Measurements from ENCODE around the gene WFS1.

WFS1 gene

DNA sequence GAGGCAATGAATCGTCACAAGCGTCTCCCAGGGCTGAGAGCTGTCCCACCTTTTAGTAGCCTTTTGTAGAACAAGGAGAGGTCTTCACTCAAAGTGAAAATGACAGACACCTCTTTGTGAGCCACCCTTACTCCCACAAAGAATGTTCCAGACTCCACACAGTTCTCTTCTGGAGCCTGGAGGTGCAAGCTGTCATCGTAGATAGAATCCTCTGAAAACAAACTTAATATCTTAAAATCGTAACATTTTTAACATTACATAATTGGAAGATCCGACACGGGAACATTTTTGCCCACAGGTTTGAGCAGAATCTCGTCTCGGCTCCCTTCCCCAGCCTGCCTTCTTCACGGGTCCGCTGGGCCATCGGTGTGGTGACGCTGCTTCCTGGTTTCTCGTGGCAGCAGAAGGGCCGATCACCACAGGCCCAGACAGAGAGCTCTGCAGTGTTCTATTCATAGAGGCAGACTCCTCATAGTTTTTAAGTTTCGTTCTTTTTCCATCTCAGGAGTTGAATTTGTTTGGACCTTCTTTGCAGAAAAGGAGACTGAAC lies 27.7 kb downstream of the WFS1 start:
- Histone ChIP-seq H3K27ac (ENCODE audit: low read depth, low read length) (no peak overlapping the region), H3K79me2 (ENCODE audit: insufficient read depth, low read length) (no peaks in the 10 kb centered on the region), H3K9me2 (replicated peaks; ENCODE audit: insufficient read depth, low read length) (no peaks in the 10 kb centered on the region), H2AFZ (ENCODE audit: low read depth, low read length, severe bottlenecking) (no peak overlapping the region), H3K9me3 (ENCODE audit: insufficient read depth, low read length) (no peaks in the 10 kb centered on the region), H3K27me3 (ENCODE audit: low read length) (no peaks in the 10 kb centered on the region), H3K4me2 (ENCODE audit: low read depth, low read length, poor library complexity, severe bottlenecking) (no peak overlapping the region), H3K4me3 (ENCODE audit: insufficient read depth, low read length, poor library complexity, severe bottlenecking) (no peak overlapping the region), H4K20me1 (ENCODE audit: low read depth, low read length) (no peaks in the 10 kb centered on the region), H3F3A (ENCODE audit: insufficient read depth) (no peaks in the 10 kb centered on the region), H3K9ac (ENCODE audit: low read length) (no peak overlapping the region), H3K36me3 (ENCODE audit: low read length) (no peaks in the 10 kb centered on the region)
- no peak for TF ChIP-seq EZH2phosphoT487 (conservative IDR thresholded peaks at IDR 0.05; ENCODE audit: low read length)
- TF ChIP-seq, protein P1, sequence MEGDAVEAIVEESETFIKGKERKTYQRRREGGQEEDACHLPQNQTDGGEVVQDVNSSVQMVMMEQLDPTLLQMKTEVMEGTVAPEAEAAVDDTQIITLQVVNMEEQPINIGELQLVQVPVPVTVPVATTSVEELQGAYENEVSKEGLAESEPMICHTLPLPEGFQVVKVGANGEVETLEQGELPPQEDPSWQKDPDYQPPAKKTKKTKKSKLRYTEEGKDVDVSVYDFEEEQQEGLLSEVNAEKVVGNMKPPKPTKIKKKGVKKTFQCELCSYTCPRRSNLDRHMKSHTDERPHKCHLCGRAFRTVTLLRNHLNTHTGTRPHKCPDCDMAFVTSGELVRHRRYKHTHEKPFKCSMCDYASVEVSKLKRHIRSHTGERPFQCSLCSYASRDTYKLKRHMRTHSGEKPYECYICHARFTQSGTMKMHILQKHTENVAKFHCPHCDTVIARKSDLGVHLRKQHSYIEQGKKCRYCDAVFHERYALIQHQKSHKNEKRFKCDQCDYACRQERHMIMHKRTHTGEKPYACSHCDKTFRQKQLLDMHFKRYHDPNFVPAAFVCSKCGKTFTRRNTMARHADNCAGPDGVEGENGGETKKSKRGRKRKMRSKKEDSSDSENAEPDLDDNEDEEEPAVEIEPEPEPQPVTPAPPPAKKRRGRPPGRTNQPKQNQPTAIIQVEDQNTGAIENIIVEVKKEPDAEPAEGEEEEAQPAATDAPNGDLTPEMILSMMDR (IDR thresholded peaks at IDR 0.05; ENCODE audit: insufficient read depth, low read length, poor library complexity, severe bottlenecking) = no peak

DNA sequence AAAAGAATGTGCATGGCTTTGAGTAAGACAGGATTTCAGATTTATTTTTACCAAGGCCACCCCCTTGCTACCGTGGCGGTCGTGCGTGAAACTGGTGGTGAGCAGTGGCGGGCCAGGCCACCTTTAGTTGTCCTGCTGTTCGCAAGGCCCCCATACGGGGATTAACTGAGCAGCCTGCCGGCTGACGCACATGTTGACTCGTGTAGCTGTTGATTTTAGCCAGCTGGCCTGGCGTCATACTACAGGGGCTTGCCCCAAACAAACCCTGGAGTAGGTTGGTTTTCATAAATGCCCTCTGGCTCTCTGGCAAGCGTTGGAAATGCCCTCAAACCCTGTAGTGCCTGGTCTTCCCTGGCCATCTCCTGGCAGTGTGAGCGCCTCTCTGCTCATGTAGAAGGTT lies 28.4 kb downstream of the WFS1 start:
- no peaks in the 10 kb centered on the region for H3F3A ChIP-seq (ENCODE audit: insufficient read depth)
- H4K20me1 ChIP-seq (ENCODE audit: low read depth, low read length) = no peaks in the 10 kb centered on the region
- no peak overlapping the region for H3K4me3 ChIP-seq (ENCODE audit: insufficient read depth, low read length, poor library complexity, severe bottlenecking)
- no peaks in the 10 kb centered on the region for H3K9me3 ChIP-seq (ENCODE audit: insufficient read depth, low read length)
- no peaks in the 10 kb centered on the region for H3K36me3 ChIP-seq (ENCODE audit: low read length)
- no peak overlapping the region for H3K4me2 ChIP-seq (ENCODE audit: low read depth, low read length, poor library complexity, severe bottlenecking)
- no peaks in the 10 kb centered on the region for H3K27me3 ChIP-seq (ENCODE audit: low read length)
- H3K27ac ChIP-seq (ENCODE audit: low read depth, low read length) = no peak overlapping the region
- no peaks in the 10 kb centered on the region for H3K79me2 ChIP-seq (ENCODE audit: insufficient read depth, low read length)
- no peak overlapping the region for H3K9ac ChIP-seq (ENCODE audit: low read length)
- no peaks in the 10 kb centered on the region for H3K9me2 ChIP-seq (replicated peaks; ENCODE audit: insufficient read depth, low read length)
- no peak for TF ChIP-seq EZH2phosphoT487 (conservative IDR thresholded peaks at IDR 0.05; ENCODE audit: low read length)
- TF ChIP-seq, protein P1 (IDR thresholded peaks at IDR 0.05; ENCODE audit: insufficient read depth, low read length, poor library complexity, severe bottlenecking) = no peak
- no peak overlapping the region for H2AFZ ChIP-seq (ENCODE audit: low read depth, low read length, severe bottlenecking)

DNA sequence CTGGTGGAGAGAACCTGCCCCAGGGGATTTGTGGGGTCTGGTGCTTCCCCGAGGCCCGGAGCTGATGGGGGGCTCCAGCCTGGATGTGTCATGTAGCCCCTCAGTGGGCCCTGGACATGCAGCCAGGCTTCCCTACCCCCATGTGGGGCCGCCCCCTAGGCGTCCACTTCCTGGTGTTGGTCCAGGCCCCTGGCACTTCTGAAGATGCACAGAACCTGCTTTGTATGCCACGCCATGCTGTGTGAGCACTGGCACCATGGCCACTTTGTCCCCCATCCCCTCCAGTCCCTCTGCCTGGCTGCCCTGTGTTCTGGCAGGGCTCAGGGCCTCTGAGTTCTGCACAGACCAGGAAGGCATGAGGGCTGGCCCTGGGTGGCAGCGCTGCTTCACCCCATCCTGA lies 29.2 kb downstream of the WFS1 start:
- no peak for TF ChIP-seq EZH2phosphoT487 (conservative IDR thresholded peaks at IDR 0.05; ENCODE audit: low read length)
- TF ChIP-seq, protein P1 (IDR thresholded peaks at IDR 0.05; ENCODE audit: insufficient read depth, low read length, poor library complexity, severe bottlenecking) = no peak
- Histone ChIP-seq H3K36me3 (ENCODE audit: low read length) (no peaks in the 10 kb centered on the region), H4K20me1 (ENCODE audit: low read depth, low read length) (no peaks in the 10 kb centered on the region), H3F3A (ENCODE audit: insufficient read depth) (no peaks in the 10 kb centered on the region), H3K79me2 (ENCODE audit: insufficient read depth, low read length) (no peaks in the 10 kb centered on the region), H3K9me3 (ENCODE audit: insufficient read depth, low read length) (no peaks in the 10 kb centered on the region), H3K27me3 (ENCODE audit: low read length) (no peaks in the 10 kb centered on the region), H3K4me2 (ENCODE audit: low read depth, low read length, poor library complexity, severe bottlenecking) (no peak overlapping the region), H3K4me3 (ENCODE audit: insufficient read depth, low read length, poor library complexity, severe bottlenecking) (no peak overlapping the region), H2AFZ (ENCODE audit: low read depth, low read length, severe bottlenecking) (no peak overlapping the region), H3K9ac (ENCODE audit: low read length) (no peak overlapping the region), H3K9me2 (replicated peaks; ENCODE audit: insufficient read depth, low read length) (no peaks in the 10 kb centered on the region), H3K27ac (ENCODE audit: low read depth, low read length) (no peak overlapping the region)
